Right lobe of liver (tissue), 6 donors: ENCODE measurements around the gene EML6. TPM values are rescaled to one million over a fixed set of nuclear protein-coding genes. Genes with fewer than 3 reads are reported as not detected.

Experiments
- ATAC-seq, 4 donors: fragments of 200-7000 bp; cut with Tn5 transposase; one replicate each; pipeline ENCODE4 v1.9.1; 2020; ENCODE audit warnings: mild to moderate bottlenecking in 4 of 4, moderate library complexity in 4 of 4
- DNase-seq, 3 donors: peaks; one replicate each; pipeline ENCODE4 v3.0.0-alpha.2; 2020
- H3K27ac ChIP-seq, 3 donors: fragments of 200-600 bp; one replicate each; pipeline ENCODE4 v1.8.0; 2022
- H3K27me3 ChIP-seq, 2 donors: fragments of 200-600 bp; one replicate each; pipeline ENCODE4 v1.8.0; 2022
- H3K36me3 ChIP-seq, 4 donors: fragments of 200-600 bp; sonication (generic) in 1 of 4; one replicate each; pipeline versions ENCODE4 v1.5.1 to v1.8.0; 2017 to 2022; ENCODE audit warnings: control low read depth in 1 of 4
- H3K4me1 ChIP-seq, 4 donors: fragments of 200-600 bp; sonication (generic) in 1 of 4; one replicate each; pipeline versions ENCODE4 v1.5.1 to v1.8.0; 2017 to 2022; ENCODE audit warnings: control low read depth in 1 of 4
- H3K4me3 ChIP-seq, 3 donors: fragments of 200-600 bp; one replicate each; pipeline ENCODE4 v1.8.0; 2022
- H3K9me3 ChIP-seq, 4 donors: fragments of 200-600 bp; sonication (generic) in 1 of 4; one replicate each; pipeline versions ENCODE4 v1.5.1 to v1.8.0; 2017 to 2022; ENCODE audit warnings: control low read depth in 1 of 4
- POLR2A ChIP-seq: fragments of 450-650 bp; IDR thresholded peaks from one replicate; pipeline ENCODE4 v1.6.1; 2017; ENCODE audit warnings: antibody characterized with exemption, mild to moderate bottlenecking
- WGBS: methylation state at CpG from one replicate; pipeline ENCODE4 v1.1.6; 2018; ENCODE audit warnings: low coverage, low lambda C conversion rate; ENCODE audit not compliant: insufficient coverage; ENCODE audit errors: missing lambda C conversion rate; 5-methylcytosine and 5-hydroxymethylcytosine counted together
- intact Hi-C, 2 donors: fragments of 100-400 bp; cut with DNase I; formaldehyde crosslinking; loops; one replicate each; pipeline versions ENCODE4 v1.11.2 to v1.14.1; 2022
- total RNA-seq, 6 experiments: library from RNA; depleted of rRNA in 2 of 6; stranded (reverse); fragments of >200 nt in 2 of 6; fragmentation: NEBNext Ultra II Directional in 3 of 6; extraction: Animal tissue kit (Norgen Biotek cat#: 25700) in 3 of 6; gene quantifications; one replicate each; pipeline versions ENCODE4 v1.1.0 to v1.2.4, GENCODE V29; 2016 to 2023
- TF ChIP-seq, protein P1 (sequence below), 4 donors: fragments of 200-600 bp in 3 of 4; fragments of 450-650 bp in 1 of 4; IDR thresholded peaks; one replicate each; pipeline versions ENCODE4 v1.5.1 to v1.8.0; 2016 to 2022; ENCODE audit warnings: antibody characterized with exemption in 4 of 4, mild to moderate bottlenecking in 2 of 4
- donor health status: DM: no; HTN: yes; CAD: no.
- donor health status: DM: no; HTN: no; CAD: no.
- donor health status: DM: no; HTN: no; CAD: no.
- donor health status: DM: no; HTN: yes; CAD: no.
- donor health status: DM: no; HTN: yes; CAD: no.

The EML6 gene
- total RNA-seq, 6 experiments from 2014 or later, result 0.82 to 2.5 (median 1.5) TPM

DNA sequence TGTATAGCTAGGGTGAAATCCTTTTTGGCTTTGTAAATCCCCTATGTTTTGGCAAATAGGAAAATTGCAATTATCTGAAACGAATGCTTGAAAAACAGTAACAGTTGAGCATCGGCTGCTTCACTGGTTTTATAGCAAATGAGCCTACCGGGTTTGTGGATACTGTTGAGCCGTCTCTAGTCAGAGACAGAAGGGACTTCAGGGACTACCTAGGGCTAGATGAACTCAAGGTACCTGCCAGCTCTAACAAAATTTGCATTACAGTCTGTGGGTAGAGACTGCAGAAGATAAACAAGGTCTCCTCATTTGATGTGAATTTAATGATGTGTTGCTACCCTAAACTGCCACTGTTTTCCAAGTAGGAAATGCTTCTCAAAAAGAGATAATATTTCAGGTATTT lies 101.1 kb downstream of the EML6 start:
- H3K27ac ChIP-seq, result no peak overlapping the region
- H3K36me3 ChIP-seq, result no peaks in the 10 kb centered on the region
- DNase-seq (no peak), ATAC-seq (no peak)
- H3K4me3 ChIP-seq, result no peak overlapping the region
- H3K27me3 ChIP-seq, result no peaks in the 10 kb centered on the region
- no peak for TF ChIP-seq POLR2A
- TF ChIP-seq, protein P1, sequence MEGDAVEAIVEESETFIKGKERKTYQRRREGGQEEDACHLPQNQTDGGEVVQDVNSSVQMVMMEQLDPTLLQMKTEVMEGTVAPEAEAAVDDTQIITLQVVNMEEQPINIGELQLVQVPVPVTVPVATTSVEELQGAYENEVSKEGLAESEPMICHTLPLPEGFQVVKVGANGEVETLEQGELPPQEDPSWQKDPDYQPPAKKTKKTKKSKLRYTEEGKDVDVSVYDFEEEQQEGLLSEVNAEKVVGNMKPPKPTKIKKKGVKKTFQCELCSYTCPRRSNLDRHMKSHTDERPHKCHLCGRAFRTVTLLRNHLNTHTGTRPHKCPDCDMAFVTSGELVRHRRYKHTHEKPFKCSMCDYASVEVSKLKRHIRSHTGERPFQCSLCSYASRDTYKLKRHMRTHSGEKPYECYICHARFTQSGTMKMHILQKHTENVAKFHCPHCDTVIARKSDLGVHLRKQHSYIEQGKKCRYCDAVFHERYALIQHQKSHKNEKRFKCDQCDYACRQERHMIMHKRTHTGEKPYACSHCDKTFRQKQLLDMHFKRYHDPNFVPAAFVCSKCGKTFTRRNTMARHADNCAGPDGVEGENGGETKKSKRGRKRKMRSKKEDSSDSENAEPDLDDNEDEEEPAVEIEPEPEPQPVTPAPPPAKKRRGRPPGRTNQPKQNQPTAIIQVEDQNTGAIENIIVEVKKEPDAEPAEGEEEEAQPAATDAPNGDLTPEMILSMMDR (IDR thresholded peaks at IDR 0.05), result no peak
- no peaks in the 10 kb centered on the region for H3K9me3 ChIP-seq
- WGBS, result 75% methylated on average over 4 of the region's 4 CpGs
- no peaks in the 10 kb centered on the region for H3K4me1 ChIP-seq
- intact Hi-C loops, result no loop called here

DNA sequence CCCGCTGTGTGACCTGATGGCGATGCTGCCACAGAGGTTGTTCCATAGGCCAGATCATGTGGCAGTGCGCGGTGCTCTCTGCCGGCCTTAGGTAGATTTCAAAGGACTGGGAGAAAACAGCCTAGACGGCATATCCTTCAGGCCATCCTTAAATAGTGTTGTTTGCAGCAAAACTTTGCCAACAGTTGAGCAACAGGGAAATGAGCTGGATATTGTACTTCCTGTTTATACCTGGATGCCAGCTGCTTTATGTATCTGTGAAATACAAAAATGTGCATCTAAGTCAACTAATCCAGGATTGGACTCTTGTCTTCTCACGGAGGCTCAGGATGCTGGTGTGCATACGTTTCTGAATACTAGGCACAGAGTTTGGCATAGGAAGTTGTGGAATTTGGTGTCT lies 107.1 kb downstream of the EML6 start:
- ATAC-seq (peak in 1 of 4 donors; percentile 37), DNase-seq (no peak)
- H3K27me3 ChIP-seq, result no peaks in the 10 kb centered on the region
- no peak overlapping the region for H3K27ac ChIP-seq
- H3K4me3 ChIP-seq, result no peak overlapping the region
- 57% methylated on average over 5 of the region's 8 CpGs for WGBS
- intact Hi-C loops, result loop anchor here in 1 of 2 donors (10.0 kb wide), 1 partner anchor 106 kb away; the partner anchor contains the start of gene EML6
- no peaks in the 10 kb centered on the region for H3K9me3 ChIP-seq
- TF ChIP-seq, protein P1 (IDR thresholded peaks at IDR 0.05), result no peak
- no peak for TF ChIP-seq POLR2A
- H3K4me1 ChIP-seq, result no peaks in the 10 kb centered on the region
- H3K36me3 ChIP-seq, result no peaks in the 10 kb centered on the region

DNA sequence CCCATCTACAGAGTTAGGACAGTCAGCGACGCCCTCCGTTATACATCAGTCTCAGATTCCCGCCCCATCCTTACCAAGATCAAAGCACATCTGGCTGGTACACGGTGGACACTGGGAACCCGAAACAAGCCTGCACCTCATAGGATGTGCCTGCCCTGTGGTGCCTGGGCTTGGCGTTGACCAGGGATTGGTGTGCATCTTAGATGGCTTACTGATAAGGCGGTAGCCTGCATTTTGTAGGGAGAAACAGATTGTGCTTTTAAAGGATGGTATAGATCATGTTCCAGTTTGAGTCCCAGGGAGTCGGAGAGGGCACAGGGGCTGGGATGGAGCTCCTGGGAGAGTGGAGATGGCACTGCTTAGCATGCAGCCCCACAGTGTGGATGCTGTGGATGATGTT lies 108.0 kb downstream of the EML6 start:
- DNase-seq, result no peak

DNA sequence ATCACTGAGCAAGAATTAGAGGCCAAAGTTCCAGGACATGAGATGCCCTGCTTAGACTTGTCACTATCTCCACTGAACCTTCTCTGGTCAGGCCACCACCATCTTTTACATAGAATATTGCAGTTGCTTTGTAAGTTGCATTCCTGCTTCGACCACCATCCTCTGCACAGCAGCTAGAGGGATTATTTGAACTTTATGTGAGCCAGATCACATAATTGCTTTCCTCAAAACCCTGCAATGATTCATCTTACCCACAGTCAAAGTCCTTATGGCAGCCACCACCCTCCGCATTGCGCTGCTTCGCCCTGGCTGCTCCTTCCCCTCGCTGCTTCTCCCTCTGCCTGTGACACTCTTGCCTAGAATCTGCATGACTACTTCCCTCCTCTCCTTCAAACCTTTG lies 111.3 kb downstream of the EML6 start:
- Histone ChIP-seq H3K4me3 (no peak overlapping the region), H3K36me3 (no peaks in the 10 kb centered on the region), H3K9me3 (no peaks in the 10 kb centered on the region), H3K27me3 (no peaks in the 10 kb centered on the region), H3K4me1 (peaks cover 0 to 4% (median 2%) of the 10 kb centered on the region in 4 donors), H3K27ac (no peak overlapping the region)
- DNase-seq, result no peak
- TF ChIP-seq, protein P1 (IDR thresholded peaks at IDR 0.05), result no peak
- no peak for TF ChIP-seq POLR2A
- intact Hi-C loops, result loop anchor here in 1 of 2 donors (10.0 kb wide), 1 partner anchor 110 kb away; the partner anchor contains the start of gene EML6
- no peak for ATAC-seq
- WGBS, result 98% methylated on average over 4 of the region's 5 CpGs

More for the DNA sequence above, 108.0 kb downstream of the EML6 start:
- Histone ChIP-seq H3K27me3 (no peaks in the 10 kb centered on the region), H3K4me3 (no peak overlapping the region), H3K4me1 (no peaks in the 10 kb centered on the region), H3K27ac (no peak overlapping the region), H3K36me3 (no peaks in the 10 kb centered on the region), H3K9me3 (no peaks in the 10 kb centered on the region)
- WGBS, result 97% methylated on average over 7 of the region's 9 CpGs
- TF ChIP-seq POLR2A, result no peak
- TF ChIP-seq, protein P1 (IDR thresholded peaks at IDR 0.05), result no peak
- intact Hi-C loops, result loop anchor here in 1 of 2 donors (10.0 kb wide), 1 partner anchor 107 kb away; the partner anchor contains the start of gene EML6
- ATAC-seq, result no peak
